DMS53 (cell line): ENCODE data around the gene VAMP1.
"Not testable (repeated sequence)": the region's sequence is repeated elsewhere in the genome, so short reads cannot be mapped to it uniquely, and the experiment has no call there.

Experiments used
- DNase-seq: peaks from one replicate; lab custom pipeline; 2025; lab: John Stamatoyannopoulos, UW

The VAMP1 gene

DNA sequence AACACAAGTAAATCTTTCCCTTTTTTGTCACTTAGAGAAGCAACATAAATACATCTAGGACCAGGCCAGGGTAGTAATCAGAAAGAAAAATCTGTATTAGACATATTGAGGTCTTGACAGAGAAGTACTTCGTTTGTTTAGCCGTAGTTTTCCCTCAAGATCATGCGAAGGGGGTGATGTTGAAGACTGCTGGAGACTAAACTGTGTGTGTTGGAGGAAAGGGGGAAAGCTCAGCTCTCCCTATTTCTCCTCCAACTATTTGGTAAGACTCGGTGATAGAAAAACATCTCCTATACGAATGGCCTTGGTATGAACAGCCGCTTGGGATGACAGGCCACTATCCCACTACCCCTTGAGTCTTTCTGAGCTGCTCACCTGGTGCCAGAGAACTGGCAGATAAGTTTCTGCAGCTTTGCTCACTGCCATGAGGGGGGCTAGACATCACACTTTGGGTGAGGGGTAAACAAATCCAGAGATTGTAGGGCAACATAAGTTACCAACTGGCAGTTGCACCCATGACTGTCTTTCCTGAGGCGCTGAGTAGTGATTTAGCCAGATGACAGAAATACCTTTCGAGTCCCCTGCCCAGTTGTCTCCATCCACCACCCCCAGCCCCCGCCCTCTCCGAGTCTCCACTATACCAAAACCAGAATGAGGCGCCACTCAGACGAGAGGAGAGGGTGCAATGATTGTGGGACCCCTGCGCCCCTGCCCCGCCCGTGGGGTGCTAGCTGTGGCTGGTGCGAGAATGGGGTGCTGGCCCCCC is 685 bp downstream of the VAMP1 start:
- no peak for DNase-seq

DNA sequence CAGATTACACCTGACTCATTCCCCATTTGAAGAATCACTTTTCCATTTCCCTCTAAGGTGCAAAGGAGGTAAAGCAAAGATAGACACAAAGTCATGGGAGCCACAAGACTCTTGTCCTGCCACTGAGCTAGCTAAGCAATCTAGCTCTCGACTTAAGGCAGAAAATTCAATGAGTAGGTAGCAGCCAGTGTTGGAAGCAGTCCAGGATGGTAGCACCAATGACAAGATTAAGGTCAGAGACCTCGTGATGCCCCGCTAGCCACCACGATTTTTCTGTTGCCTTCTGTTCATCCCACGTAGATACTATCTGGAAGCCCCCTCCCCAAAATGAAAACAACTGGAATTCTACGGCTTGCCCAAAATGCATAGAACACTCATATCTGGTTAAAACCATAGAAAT is 1.4 kb downstream of the VAMP1 start:
- no peak for DNase-seq

GRCh38 chr12:6468283-6468575 is 2.2 kb downstream of the VAMP1 start:
- DNase-seq: no peak

- not testable (repeated sequence) for DNase-seq
These were observed 2.8 kb downstream of the VAMP1 start for GRCh38 chr12:6467571-6468282.

DNA sequence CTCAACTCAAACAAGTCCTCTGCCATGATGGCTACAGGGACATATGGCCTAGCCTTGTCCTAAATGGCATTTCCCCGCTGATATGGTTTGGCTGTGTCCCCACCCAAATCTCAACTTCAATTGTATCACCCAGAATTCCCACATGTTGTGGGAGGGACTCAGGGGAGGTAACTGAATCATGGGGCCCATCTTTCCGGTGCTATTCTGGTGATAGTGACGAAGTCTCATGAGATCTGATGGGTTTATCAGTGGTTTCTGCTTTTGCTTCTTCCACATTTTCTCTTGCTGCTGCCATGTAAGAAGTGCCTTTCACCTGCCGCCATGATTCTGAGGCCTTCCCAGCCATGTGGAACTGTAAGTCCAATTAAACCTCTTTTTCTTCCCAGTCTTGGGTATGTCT is 3.7 kb downstream of the VAMP1 start:
- DNase-seq: not testable (repeated sequence)

GRCh38 chr12:6466184-6466573 is 4.3 kb downstream of the VAMP1 start:
- no peak for DNase-seq

DNA sequence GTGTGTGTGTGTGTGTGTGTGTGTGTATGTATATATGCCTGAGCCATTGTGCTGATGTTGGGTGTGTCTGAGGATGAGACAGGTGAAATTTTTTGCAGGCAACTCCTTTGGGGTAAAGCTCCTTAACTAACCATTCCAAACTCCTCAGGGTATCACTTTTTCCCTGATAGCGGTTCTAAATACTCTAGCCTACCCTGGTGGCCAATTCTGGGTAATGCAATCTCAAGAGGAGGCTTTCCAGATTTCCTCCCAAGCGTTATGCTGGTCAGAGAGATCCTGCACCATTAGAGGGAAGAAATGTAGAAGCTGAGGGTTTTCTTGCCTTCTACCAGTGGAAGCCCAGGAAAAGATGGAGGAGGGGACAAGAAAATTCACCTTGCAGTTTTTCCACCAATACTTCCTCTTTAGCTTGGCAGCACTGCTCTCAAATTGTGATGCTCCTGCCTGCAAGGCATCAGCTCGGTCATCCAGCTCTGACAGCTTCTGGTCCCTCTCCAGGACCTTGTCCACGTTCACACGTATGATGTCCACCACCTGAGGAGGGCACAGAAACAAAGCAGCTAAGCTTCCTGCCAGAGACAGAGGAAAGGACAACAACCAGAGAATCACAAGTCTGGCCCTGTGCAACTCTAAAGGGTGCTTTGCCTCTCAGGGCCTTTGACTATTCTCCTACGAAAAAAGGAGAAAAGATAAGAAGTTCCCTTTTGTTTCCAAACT is 4.9 kb downstream of the VAMP1 start:
- peak; percentile 94 for DNase-seq

GRCh38 chr12:6464531-6464930 is 5.9 kb downstream of the VAMP1 start:
- DNase-seq: no peak

DNA sequence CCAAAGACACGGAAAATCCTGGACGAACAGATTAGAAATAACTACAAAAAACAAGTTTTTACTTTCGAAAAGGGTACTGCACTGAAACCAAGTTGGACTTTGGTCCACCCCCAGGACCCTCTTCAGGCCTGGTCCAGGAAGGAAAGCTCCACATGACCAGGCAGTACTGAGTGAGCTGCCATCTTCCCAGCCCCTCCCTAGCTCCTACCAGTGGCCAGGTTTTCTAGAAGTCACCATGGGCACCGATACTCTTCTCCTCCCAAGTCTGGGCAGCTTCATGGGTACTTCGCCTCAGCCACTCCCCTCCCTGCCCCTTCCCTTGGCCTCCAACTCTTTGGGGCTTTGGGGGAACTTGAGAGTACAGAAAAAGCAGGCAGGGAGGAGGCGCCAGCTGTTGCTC is 6.6 kb downstream of the VAMP1 start:
- no peak for DNase-seq

GRCh38 chr12:6463216-6463615 is 7.3 kb downstream of the VAMP1 start:
- DNase-seq: no peak

DNA sequence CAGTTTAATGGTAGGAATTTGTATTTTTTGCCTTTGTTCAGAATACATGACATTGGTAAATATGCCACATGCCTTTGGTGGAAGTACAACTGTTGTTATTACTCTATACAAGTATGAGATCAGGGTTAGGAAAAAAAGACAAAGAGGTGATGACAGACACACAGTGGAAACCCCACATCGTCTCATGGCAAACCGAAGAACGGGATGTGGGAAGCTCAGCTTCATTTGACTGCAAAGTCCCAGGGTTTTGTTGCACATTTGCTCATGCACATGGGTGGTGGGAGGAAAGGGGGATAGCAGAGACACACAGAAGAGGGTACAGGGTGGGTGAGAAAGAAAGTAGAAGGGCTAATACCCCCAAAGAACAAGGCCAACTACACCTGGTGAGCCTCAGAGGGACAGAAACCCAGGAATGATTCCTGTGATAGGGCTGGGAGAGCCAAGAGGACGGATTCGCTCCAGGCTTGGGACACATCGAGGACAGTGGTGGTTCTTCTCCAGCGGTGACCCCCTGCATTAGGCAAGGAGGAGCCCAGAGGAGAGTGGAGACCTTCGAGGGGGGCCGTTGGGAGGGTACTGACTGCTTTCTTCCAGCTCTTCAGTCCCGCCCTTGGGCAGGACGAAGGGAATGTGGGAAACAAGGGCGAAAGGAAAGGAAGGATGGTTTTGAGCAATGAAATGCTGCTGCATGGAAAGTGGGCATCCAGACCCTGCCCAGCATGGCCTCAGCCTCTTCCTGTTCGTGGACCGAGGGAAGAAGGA is 8.1 kb downstream of the VAMP1 start:
- DNase-seq: no peak

DNA sequence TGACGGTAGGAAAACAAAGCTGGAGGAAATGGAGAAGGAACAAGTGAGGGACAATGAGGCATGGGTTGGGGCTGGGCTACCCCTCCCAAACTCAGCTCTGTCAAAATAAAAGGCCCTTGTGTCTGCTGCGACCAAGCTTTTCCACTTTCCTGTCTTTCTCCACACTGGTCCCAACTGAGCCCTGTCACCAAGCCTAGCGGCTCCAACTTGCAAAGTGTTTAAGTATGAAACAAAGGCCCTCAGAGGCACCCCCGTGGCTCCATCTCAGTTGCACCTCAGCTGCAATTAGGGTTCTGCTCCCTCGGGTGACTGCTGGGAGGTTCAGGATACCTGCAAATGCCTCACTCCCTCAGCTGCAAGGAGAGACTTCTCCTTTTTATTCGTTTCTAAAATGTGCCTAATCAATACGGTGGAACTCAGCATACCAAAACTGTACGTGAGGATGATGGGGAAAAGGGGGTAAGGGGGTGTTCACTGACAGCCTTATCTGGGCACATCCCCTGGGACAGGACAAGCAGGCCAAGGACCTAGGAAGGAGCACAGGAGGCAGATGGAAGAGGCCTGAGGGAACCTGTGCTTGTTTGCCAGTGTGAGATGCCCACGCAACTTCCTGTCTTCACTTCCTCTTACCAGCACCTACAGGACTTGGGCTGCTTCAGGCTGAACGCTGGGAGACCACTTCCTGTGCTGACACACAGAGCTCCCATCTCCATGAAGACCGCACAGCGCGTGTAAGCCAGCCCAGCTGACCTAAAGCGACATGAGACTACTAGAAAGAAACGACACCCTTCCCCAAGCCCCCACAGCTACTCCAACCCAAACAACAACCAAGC is 8.9 kb downstream of the VAMP1 start:
- DNase-seq: no peak

DNA sequence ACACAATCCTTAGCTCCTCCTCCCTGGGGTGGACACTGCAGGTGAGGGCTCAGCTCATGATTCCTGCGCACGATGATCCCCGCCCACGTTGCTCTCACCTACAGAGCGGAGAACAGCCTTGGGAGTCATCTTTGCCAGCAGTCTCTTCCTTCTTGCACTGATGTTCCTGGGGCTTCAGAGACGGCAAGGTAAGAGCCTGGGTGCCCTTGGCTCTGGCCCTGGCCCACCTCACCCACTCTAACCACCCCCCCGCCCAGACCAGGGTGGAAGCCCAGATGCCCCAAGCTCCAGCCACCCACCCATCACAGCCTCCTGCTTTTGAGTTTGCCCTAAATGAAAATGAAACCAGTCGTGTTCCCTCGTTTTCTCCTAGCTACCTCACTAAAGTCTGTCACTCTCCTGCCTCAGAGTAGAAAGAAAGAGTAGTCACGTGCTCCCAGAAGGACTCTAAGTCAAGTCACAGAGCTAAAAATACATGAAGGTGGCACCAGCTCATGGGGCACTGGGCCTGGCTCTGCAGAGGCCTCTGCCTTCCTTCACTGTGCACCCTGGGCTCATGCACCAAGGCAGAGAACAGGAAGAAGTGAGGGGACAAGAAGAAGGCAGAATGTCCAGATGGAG is 9.6 kb downstream of the VAMP1 start:
- no peak for DNase-seq

DNA sequence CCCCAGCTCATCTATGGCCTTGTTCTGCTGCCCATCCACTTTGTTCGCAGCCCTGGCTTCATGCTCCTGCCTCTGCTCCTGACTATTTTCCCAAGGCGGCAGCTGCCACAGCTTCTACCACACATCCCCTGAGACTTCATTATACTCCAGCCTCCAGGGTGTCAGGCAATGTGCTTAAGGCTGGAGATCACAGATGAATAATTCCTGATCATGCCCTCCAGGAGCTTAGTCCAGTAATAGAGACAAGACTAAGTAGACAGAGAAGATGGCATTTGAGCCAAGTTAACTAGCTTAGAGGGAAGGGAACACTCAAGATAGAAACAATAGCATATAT is 11.5 kb downstream of the VAMP1 start:
- DNase-seq: no peak

DNA sequence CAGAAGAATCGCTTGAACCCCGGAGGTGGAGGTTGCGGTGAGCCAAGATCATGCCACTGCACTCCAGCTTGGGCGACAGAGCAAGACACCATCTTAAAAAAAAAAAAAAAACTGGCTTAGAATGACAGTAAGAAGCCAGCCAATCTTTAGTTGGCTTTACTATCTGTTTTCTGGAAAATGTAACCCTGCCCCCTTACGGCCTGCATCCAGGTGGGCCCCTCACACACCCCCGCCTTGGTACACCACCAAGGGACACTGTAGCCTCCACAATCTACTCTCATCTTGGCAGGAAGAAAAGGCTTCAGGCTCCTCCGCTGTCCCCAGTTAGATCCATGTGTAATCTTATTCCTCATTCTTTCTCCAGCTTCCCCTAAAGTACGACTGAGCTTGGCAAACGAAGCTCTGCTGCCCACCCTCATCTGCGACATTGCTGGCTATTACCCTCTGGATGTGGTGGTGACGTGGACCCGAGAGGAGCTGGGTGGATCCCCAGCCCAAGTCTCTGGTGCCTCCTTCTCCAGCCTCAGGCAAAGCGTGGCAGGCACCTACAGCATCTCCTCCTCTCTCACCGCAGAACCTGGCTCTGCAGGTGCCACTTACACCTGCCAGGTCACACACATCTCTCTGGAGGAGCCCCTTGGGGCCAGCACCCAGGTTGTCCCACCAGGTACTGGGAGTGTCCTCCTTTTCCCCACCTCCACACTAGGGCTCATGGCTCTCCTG is 12.0 kb downstream of the VAMP1 start:
- no peak for DNase-seq

DNA sequence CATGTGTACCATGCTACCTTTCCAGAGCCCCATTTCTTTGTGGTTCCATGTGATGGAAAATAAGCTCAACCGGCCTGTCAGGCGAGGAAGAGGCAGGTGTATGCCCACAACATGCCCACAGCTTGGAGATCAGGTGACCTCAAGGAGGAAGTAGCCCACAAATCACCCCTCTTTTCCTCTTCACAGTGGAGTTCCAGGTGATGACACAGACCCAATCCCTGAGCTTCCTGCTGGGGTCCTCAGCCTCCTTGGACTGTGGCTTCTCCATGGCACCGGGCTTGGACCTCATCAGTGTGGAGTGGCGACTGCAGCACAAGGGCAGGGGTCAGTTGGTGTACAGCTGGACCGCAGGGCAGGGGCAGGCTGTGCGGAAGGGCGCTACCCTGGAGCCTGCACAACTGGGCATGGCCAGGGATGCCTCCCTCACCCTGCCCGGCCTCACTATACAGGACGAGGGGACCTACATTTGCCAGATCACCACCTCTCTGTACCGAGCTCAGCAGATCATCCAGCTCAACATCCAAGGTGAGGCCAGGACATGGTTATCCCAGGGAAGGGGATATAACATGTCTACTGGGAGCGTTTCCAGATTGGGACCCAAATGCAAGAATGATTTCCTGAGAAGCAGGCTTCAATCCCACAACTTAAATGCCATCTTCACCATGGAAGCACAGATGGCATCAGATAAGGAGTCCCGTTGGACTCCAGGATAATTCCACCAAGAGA is 13.1 kb downstream of the VAMP1 start:
- DNase-seq: no peak

GRCh38 chr12:6452944-6453630 is 17.4 kb downstream of the VAMP1 start:
- no peak for DNase-seq

DNA sequence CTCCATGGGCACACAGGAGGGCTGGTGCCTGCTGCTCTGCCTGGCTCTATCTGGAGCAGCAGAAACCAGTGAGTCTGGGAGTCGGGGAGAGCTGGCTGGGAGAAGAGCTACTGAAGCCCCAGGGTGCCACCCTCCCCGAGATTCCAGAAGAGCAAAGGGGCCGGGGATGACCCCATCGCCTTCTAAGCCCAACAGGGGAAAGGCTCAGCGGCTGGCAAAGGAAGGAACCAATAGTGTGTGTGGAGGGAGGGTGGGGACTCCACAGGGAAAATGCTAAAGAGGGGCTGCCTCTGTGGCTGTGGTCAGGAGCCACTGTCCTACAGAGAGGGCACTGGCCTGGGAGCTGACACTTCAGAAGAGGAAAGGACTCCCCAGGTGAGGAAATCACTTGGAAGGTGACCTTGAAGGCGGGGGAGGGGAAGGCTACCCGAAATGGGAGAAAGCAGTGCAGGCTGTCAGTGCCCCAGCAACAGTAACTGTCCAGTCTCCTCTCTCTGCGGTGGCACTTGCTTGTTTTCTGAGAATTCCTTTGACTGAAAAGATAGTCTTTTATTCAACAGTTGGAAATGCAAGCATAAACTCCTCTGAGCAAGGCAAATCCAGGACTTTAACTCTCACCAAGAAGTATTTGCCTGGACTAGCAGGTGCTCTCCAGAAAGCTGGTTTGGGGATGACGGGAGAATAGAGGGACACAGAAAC is 18.1 kb downstream of the VAMP1 start:
- peak; percentile 78 for DNase-seq
